Transverse colon (tissue), 4 donors: ENCODE data around the gene SGCE.

Source experiments
- CTCF ChIP-seq, 5 experiments: fragments of 200-600 bp in 3 of 5; fragments of 450-650 bp in 2 of 5; sonication (generic) in 3 of 5; IDR thresholded peaks; 1 replicate in 2 of 5; 2 replicates in 3 of 5; pipeline ENCODE4 v1.5.1; 2016 to 2017; ENCODE audit warnings: antibody characterized with exemption in 5 of 5, inconsistent platforms in 3 of 5, mild to moderate bottlenecking in 2 of 5, moderate library complexity in 1 of 5
- POLR2A ChIP-seq: fragments of 450-650 bp; IDR thresholded peaks from one replicate; pipeline ENCODE4 v1.6.1; 2016; ENCODE audit warnings: antibody characterized with exemption, mild to moderate bottlenecking, moderate library complexity
- POLR2AphosphoS5 ChIP-seq, 3 donors: sonication (generic); formaldehyde crosslinking; IDR thresholded peaks; one replicate each; pipeline ENCODE4 v1.6.1; 2016; ENCODE audit warnings: antibody characterized with exemption in 3 of 3

GRCh38 chr7:94616855-94617254 is 39.1 kb downstream of the SGCE start:
- TF ChIP-seq CTCF (IDR thresholded peaks at IDR 0.05) (no peak), POLR2A (no peak), POLR2AphosphoS5 (IDR thresholded peaks at IDR 0.05) (no peak)
